EH (cell line): ENCODE data around the gene LEMD3.

Experiments
- DNase-seq: peaks from one replicate; pipeline ENCODE4 v3.0.0-alpha.2; 2015; ENCODE audit warnings: low read depth

The LEMD3 gene

GRCh38 chr12:65170209-65170881 lies 962 bp downstream of the LEMD3 start:
- DNase-seq: peak; percentile 63

GRCh38 chr12:65171073-65171472 lies 1.7 kb downstream of the LEMD3 start:
- no peak for DNase-seq

GRCh38 chr12:65171870-65172269 lies 2.5 kb downstream of the LEMD3 start:
- DNase-seq: peak; percentile 5

GRCh38 chr12:65175385-65175784 lies 6.0 kb downstream of the LEMD3 start:
- DNase-seq: no peak

- no peak for DNase-seq
These were observed 12.8 kb downstream of the LEMD3 start for GRCh38 chr12:65182012-65182739.

- peak; percentile 13 for DNase-seq
These were observed 14.9 kb downstream of the LEMD3 start for GRCh38 chr12:65184176-65184857.

GRCh38 chr12:65184858-65185229 lies 15.5 kb downstream of the LEMD3 start:
- DNase-seq: no peak

GRCh38 chr12:65187665-65188064 lies 18.3 kb downstream of the LEMD3 start:
- DNase-seq: no peak

GRCh38 chr12:65188179-65188701 lies 18.9 kb downstream of the LEMD3 start:
- no peak for DNase-seq

GRCh38 chr12:65189028-65189718 lies 19.8 kb downstream of the LEMD3 start:
- no peak for DNase-seq

- peak; percentile 12 for DNase-seq
These were observed 23.7 kb downstream of the LEMD3 start for GRCh38 chr12:65192963-65193516.

- DNase-seq: no peak
These were observed 25.6 kb downstream of the LEMD3 start for GRCh38 chr12:65194949-65195348.

- DNase-seq: peak; percentile 60
These were observed 26.1 kb downstream of the LEMD3 start for GRCh38 chr12:65195387-65196055.

GRCh38 chr12:65196762-65197567 lies 27.6 kb downstream of the LEMD3 start:
- no peak for DNase-seq

GRCh38 chr12:65199604-65200003 lies 30.2 kb downstream of the LEMD3 start:
- peak; percentile 13 for DNase-seq

GRCh38 chr12:65200007-65200665 lies 30.8 kb downstream of the LEMD3 start:
- peak; percentile 19 for DNase-seq

- DNase-seq: no peak
These were observed 34.0 kb downstream of the LEMD3 start for GRCh38 chr12:65203376-65203775.

- no peak for DNase-seq
These were observed 35.6 kb downstream of the LEMD3 start for GRCh38 chr12:65204886-65205525.

GRCh38 chr12:65205886-65206285 lies 36.5 kb downstream of the LEMD3 start:
- no peak for DNase-seq
